Measurements from ENCODE around the gene PCDHA5. TPM values are rescaled to one million over a fixed set of nuclear protein-coding genes. Genes with fewer than 3 reads are reported as not detected.
"Not testable (repeated sequence)": the region's sequence is repeated elsewhere in the genome, so short reads cannot be mapped to it uniquely, and the experiment has no call there.

Gene PCDHA5
- total RNA-seq, 1 donor from 2014 or later = 2.7 TPM

DNA sequence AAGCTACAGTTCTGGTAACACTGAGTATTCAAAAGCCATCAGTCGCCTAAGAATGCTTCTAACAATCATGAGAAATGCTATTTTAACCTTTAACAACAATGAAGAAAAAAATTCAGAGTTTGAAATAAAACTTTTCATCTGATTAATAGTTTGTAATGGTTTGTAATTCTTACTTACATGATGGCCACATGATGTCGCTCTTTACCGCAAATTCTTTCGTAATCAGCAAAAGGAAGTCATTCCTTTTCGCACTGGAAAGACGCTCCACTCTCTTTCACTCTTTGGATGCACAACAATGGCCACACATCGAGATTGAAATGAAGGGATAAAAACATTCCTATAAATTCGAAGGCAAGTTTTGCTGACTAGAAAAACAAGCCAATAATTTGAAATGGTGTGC is 12.6 kb downstream of the PCDHA5 start, which contains the start of gene PCDHA7:
PCDHA7 (plus strand) TSS at position 277 of the 400 bp plus-strand sequence; CDS start at position 392, 115 bp downstream.
- Histone ChIP-seq H3K4me3 (no peak within 1 kb of the TSS), H3K4me2 (no peak within 1 kb of the TSS), H3K9ac (no peak within 1 kb of the TSS), H3K79me2 (ENCODE audit: low read depth) (no peaks in the 10 kb centered on the region), H3K27ac (no peak within 1 kb of the TSS), H3K4me1 (no peaks in the 10 kb centered on the region), H3K27me3 (no peaks in the 10 kb centered on the region), H3F3A (ENCODE audit: low read depth) (no peaks in the 10 kb centered on the region), H4K20me1 (ENCODE audit: low read depth) (no peaks in the 10 kb centered on the region), H3K9me3 (ENCODE audit: low read depth) (no peaks in the 10 kb centered on the region), H2AFZ (replicated peaks) (no peak within 1 kb of the TSS), H3K36me3 (peaks cover 11% of the 10 kb centered on the region)
- peaks cover 3% of the 10 kb centered on the region for H3K27me3 Mint-ChIP-seq (ENCODE audit: insufficient read depth, low read depth)
- peaks cover 42% of the 10 kb centered on the region for H3K9me3 Mint-ChIP-seq
- TF ChIP-seq, protein P1, sequence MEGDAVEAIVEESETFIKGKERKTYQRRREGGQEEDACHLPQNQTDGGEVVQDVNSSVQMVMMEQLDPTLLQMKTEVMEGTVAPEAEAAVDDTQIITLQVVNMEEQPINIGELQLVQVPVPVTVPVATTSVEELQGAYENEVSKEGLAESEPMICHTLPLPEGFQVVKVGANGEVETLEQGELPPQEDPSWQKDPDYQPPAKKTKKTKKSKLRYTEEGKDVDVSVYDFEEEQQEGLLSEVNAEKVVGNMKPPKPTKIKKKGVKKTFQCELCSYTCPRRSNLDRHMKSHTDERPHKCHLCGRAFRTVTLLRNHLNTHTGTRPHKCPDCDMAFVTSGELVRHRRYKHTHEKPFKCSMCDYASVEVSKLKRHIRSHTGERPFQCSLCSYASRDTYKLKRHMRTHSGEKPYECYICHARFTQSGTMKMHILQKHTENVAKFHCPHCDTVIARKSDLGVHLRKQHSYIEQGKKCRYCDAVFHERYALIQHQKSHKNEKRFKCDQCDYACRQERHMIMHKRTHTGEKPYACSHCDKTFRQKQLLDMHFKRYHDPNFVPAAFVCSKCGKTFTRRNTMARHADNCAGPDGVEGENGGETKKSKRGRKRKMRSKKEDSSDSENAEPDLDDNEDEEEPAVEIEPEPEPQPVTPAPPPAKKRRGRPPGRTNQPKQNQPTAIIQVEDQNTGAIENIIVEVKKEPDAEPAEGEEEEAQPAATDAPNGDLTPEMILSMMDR (IDR thresholded peaks at IDR 0.05) = no peak
- no peak for TF ChIP-seq EZH2 (IDR thresholded peaks at IDR 0.05)
- TF ChIP-seq EZH2phosphoT487 (IDR thresholded peaks at IDR 0.05) = no peak
- H3K27ac Mint-ChIP-seq = no peak within 1 kb of the TSS
- H3K4me3 Mint-ChIP-seq = no peak within 1 kb of the TSS
- H3K36me3 Mint-ChIP-seq = peaks cover 24% of the 10 kb centered on the region
- no peaks in the 10 kb centered on the region for H3K4me1 Mint-ChIP-seq
- no peak for DNase-seq (ENCODE audit: low spot score)

DNA sequence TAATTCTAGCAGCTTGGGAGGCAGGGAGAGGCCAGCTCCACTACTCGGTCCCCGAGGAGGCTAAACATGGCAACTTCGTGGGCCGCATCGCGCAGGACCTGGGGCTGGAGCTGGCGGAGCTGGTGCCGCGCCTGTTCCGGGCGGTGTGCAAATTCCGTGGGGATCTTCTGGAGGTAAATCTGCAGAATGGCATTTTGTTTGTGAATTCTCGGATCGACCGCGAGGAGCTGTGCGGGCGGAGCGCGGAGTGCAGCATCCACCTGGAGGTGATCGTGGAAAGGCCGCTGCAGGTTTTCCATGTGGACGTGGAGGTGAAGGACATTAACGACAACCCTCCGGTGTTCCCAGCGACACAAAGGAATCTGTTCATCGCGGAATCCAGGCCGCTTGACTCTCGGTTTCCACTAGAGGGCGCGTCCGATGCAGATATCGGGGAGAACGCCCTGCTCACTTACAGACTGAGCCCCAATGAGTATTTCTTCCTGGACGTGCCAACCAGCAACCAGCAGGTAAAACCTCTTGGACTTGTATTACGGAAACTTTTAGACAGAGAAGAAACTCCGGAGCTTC is 13.1 kb downstream of the PCDHA5 start:
- not testable (repeated sequence) for H3K4me2 ChIP-seq; H3K9ac ChIP-seq; H3K27ac ChIP-seq; H3K27me3 Mint-ChIP-seq (ENCODE audit: insufficient read depth, low read depth); H3K27ac Mint-ChIP-seq; H3K27me3 ChIP-seq; H3K79me2 ChIP-seq (ENCODE audit: low read depth); H4K20me1 ChIP-seq (ENCODE audit: low read depth); H3K4me3 Mint-ChIP-seq; H3K9me3 ChIP-seq (ENCODE audit: low read depth); H3K4me1 Mint-ChIP-seq; H3K4me3 ChIP-seq; H3F3A ChIP-seq (ENCODE audit: low read depth); DNase-seq (ENCODE audit: low spot score); H3K4me1 ChIP-seq; H2AFZ ChIP-seq (replicated peaks)
- peaks cover 11% of the 10 kb centered on the region for H3K36me3 ChIP-seq
- Mint-ChIP-seq H3K9me3 (peaks cover 39% of the 10 kb centered on the region), H3K36me3 (peaks cover 24% of the 10 kb centered on the region)

DNA sequence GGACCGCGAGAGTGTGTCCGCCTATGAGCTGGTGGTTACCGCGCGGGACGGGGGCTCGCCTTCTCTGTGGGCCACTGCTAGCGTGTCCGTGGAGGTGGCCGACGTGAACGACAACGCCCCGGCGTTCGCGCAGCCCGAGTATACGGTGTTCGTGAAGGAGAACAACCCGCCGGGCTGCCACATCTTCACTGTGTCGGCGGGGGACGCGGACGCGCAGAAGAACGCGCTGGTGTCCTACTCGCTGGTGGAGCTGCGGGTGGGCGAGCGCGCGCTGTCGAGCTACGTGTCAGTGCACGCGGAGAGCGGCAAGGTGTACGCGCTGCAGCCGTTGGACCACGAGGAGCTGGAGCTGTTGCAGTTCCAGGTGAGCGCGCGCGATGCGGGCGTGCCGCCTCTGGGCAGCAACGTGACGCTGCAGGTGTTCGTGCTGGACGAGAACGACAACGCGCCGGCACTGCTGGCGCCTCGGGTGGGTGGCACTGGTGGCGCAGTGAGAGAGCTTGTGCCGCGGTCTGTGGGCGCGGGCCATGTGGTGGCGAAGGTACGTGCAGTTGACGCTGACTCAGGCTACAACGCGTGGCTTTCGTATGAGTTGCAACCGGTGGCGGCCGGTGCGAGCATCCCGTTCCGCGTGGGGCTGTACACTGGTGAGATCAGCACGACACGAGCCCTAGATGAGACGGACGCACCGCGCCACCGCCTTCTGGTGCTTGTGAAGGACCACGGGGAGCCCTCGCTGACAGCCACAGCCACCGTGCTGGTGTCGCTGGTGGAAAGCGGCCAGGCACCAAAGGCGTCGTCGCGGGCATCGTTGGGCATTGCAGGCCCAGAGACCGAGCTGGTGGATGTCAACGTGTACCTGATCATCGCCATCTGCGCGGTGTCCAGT is 14.5 kb downstream of the PCDHA5 start:
- Histone ChIP-seq H3F3A (ENCODE audit: low read depth) (no peaks in the 10 kb centered on the region), H3K4me2 (no peak overlapping the region), H3K36me3 (peaks cover 11% of the 10 kb centered on the region), H3K27me3 (no peaks in the 10 kb centered on the region), H3K9ac (no peak overlapping the region), H3K79me2 (ENCODE audit: low read depth) (no peaks in the 10 kb centered on the region), H3K4me1 (no peaks in the 10 kb centered on the region), H3K9me3 (ENCODE audit: low read depth) (no peaks in the 10 kb centered on the region), H3K27ac (no peak overlapping the region), H3K4me3 (no peak overlapping the region), H2AFZ (replicated peaks) (no peak overlapping the region), H4K20me1 (ENCODE audit: low read depth) (no peaks in the 10 kb centered on the region)
- Mint-ChIP-seq H3K36me3 (peaks cover 28% of the 10 kb centered on the region), H3K9me3 (peaks cover 46% of the 10 kb centered on the region), H3K27ac (no peak overlapping the region), H3K4me3 (no peak overlapping the region), H3K4me1 (no peaks in the 10 kb centered on the region), H3K27me3 (ENCODE audit: insufficient read depth, low read depth) (peaks cover 3% of the 10 kb centered on the region)
- TF ChIP-seq EZH2 (IDR thresholded peaks at IDR 0.05) (no peak), EZH2phosphoT487 (IDR thresholded peaks at IDR 0.05) (no peak)
- TF ChIP-seq, protein P1 (IDR thresholded peaks at IDR 0.05) = no peak
- DNase-seq (ENCODE audit: low spot score) = no peak

Data from neural progenitor cell (in vitro differentiated cells).